ENCODE results near the gene SHE.

- TF ChIP-seq, protein P1, sequence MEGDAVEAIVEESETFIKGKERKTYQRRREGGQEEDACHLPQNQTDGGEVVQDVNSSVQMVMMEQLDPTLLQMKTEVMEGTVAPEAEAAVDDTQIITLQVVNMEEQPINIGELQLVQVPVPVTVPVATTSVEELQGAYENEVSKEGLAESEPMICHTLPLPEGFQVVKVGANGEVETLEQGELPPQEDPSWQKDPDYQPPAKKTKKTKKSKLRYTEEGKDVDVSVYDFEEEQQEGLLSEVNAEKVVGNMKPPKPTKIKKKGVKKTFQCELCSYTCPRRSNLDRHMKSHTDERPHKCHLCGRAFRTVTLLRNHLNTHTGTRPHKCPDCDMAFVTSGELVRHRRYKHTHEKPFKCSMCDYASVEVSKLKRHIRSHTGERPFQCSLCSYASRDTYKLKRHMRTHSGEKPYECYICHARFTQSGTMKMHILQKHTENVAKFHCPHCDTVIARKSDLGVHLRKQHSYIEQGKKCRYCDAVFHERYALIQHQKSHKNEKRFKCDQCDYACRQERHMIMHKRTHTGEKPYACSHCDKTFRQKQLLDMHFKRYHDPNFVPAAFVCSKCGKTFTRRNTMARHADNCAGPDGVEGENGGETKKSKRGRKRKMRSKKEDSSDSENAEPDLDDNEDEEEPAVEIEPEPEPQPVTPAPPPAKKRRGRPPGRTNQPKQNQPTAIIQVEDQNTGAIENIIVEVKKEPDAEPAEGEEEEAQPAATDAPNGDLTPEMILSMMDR (conservative IDR thresholded peaks at IDR 0.05 in 1 of 2, IDR thresholded peaks at IDR 0.05 in 1 of 2; ENCODE audit: extremely low read depth in 1 of 2, insufficient read depth in 1 of 2, low read depth in 1 of 2, low read length in 2 of 2), result no peak
- no peak for TF ChIP-seq EZH2 (IDR thresholded peaks at IDR 0.05; ENCODE audit: borderline replicate concordance, low read length)
Measured at GRCh38 chr1:154478013-154478412, 24.2 kb downstream of the SHE start.

All from mammary epithelial cell (primary cell).